Kidney (tissue), 14 donors: ENCODE results near the gene HLTF. TPM values are rescaled to one million over a fixed set of nuclear protein-coding genes. Genes with fewer than 3 reads are reported as not detected.
A peak's percentile ranks its signal among the peaks of the same experiment; 100 is the strongest.

Source experiments
- DNase-seq, 5 donors: peaks; one replicate each; pipeline ENCODE4 v3.0.0-alpha.2; 2013 to 2020
- FAIRE-seq: peaks from 2 replicates; lab custom pipeline; 2012; peaks lifted over from hg19 to GRCh38; lab: Jason Lieb, UNC
- H3K27ac ChIP-seq, 2 donors: one replicate each; pipeline ENCODE4 v1.7.0; 2013; ENCODE audit warnings: low read depth in 2 of 2, low read length in 2 of 2, inconsistent platforms in 1 of 2
- H3K27me3 ChIP-seq: one replicate; pipeline ENCODE4 v1.7.1; 2013; ENCODE audit warnings: low read length, inconsistent platforms; ENCODE audit not compliant: control insufficient read depth, insufficient read depth
- H3K36me3 ChIP-seq, 3 donors: one replicate each; pipeline versions ENCODE4 v1.7.0 to v1.7.1; 2013; ENCODE audit warnings: low read length in 3 of 3, control low read depth in 1 of 3, inconsistent platforms in 1 of 3; ENCODE audit not compliant: insufficient read depth in 3 of 3, control insufficient read depth in 2 of 3
- H3K4me1 ChIP-seq, 3 donors: one replicate each; pipeline versions ENCODE4 v1.7.0 to v1.7.1; 2013; ENCODE audit warnings: low read length in 3 of 3, inconsistent platforms in 1 of 3, low read depth in 1 of 3; ENCODE audit not compliant: control insufficient read depth in 2 of 3, insufficient read depth in 2 of 3
- H3K4me3 ChIP-seq, 3 donors: one replicate each; pipeline versions ENCODE4 v1.7.0 to v1.8.1; 2013; ENCODE audit warnings: low read length in 3 of 3, control low read depth in 1 of 3, inconsistent platforms in 1 of 3
- H3K9ac ChIP-seq, 3 donors: one replicate each; pipeline versions ENCODE4 v1.7.0 to v1.7.1; 2013; ENCODE audit warnings: low read length in 3 of 3, control low read depth in 1 of 3, inconsistent platforms in 1 of 3
- H3K9me3 ChIP-seq, 3 donors: one replicate each; pipeline versions ENCODE4 v1.7.0 to v1.7.1; 2013; ENCODE audit warnings: low read length in 3 of 3, control low read depth in 1 of 3, inconsistent platforms in 1 of 3; ENCODE audit not compliant: control insufficient read depth in 2 of 3, insufficient read depth in 1 of 3
- intact Hi-C: fragments of 100-400 bp; cut with DNase I; formaldehyde crosslinking; loops from one replicate; pipeline ENCODE4 v1.11.1; 2022
- polyA plus RNA-seq: library from polyadenylated mRNA; stranded (reverse); fragments of 350-450 nt; fragmentation: Illumina TruSeq; extraction: RNeasy Lipid Tissue Mini Kit (QIAGEN cat#74804); gene quantifications from one replicate; pipeline ENCODE4 v1.2.3, GENCODE V29; 2014; ENCODE audit warnings: low read depth, low replicate concordance; ENCODE audit not compliant: insufficient read depth
- total RNA-seq: library from RNA; stranded (reverse); fragmentation: NEBNext Ultra II Directional; extraction: Animal tissue kit (Norgen Biotek cat#: 25700); gene quantifications from one replicate; pipeline ENCODE4 v1.2.1, GENCODE V29; 2021
- TF ChIP-seq, protein P1 (sequence below): IDR thresholded peaks from 3 replicates; pipeline ENCODE4 v1.5.1; 2012; ENCODE audit warnings: mild to moderate bottlenecking, moderate library complexity, borderline replicate concordance; ENCODE audit not compliant: insufficient read depth; ENCODE audit errors: extremely low read depth
- donor health status: control.
- donor health status: control.
- donor health status: control.
- donor health status: control.
- donor health status: control.
- donor health status: DM: yes; HTN: yes; CAD: no.
- donor health status: Normal renal cell carcinoma (clear cell type).

HLTF gene
- total and polyA plus RNA-seq, 2 donors from 2014 or later = 10.3 to 30.2 TPM

GRCh38 chr3:149010966-149011365, 75.4 kb downstream of the HLTF start:
- Histone ChIP-seq H3K4me1 (no peaks in the 10 kb centered on the region), H3K27ac (no peak overlapping the region), H3K9ac (no peak overlapping the region), H3K9me3 (no peaks in the 10 kb centered on the region), H3K4me3 (no peak overlapping the region), H3K27me3 (no peaks in the 10 kb centered on the region), H3K36me3 (peaks cover 2 to 32% (median 15%) of the 10 kb centered on the region in 3 donors)
- DNase-seq = no peak
- TF ChIP-seq, protein P1, sequence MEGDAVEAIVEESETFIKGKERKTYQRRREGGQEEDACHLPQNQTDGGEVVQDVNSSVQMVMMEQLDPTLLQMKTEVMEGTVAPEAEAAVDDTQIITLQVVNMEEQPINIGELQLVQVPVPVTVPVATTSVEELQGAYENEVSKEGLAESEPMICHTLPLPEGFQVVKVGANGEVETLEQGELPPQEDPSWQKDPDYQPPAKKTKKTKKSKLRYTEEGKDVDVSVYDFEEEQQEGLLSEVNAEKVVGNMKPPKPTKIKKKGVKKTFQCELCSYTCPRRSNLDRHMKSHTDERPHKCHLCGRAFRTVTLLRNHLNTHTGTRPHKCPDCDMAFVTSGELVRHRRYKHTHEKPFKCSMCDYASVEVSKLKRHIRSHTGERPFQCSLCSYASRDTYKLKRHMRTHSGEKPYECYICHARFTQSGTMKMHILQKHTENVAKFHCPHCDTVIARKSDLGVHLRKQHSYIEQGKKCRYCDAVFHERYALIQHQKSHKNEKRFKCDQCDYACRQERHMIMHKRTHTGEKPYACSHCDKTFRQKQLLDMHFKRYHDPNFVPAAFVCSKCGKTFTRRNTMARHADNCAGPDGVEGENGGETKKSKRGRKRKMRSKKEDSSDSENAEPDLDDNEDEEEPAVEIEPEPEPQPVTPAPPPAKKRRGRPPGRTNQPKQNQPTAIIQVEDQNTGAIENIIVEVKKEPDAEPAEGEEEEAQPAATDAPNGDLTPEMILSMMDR = no peak
- FAIRE-seq = no peak
- intact Hi-C loops = no loop called here

DNA sequence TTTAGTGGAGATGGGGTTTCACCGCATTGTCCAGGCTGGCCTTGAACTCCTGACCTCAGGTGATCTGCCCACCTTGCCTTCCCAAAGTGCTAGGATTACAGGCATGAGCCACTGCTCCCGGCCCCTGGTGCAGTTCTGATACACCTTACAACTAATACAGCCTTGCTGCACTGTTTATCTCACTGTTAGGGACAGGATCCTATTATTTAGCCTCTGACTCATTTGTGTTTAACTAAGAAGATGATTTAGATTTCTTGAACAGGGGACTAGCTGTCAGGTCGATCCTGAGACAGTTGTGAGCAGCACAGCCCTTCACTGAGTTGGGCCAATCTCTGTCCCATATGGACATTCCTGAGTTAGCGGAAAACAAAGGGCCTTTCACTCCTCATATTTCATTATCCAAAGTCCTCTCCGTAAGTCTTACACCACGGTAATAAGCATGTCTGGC, 75.8 kb downstream of the HLTF start:
- H3K4me3 ChIP-seq = no peak overlapping the region
- no peak overlapping the region for H3K9ac ChIP-seq
- intact Hi-C loops = no loop called here
- FAIRE-seq = no peak
- H3K27ac ChIP-seq = no peak overlapping the region
- H3K27me3 ChIP-seq = no peaks in the 10 kb centered on the region
- peak in 1 of 5 donors; percentile 11 for DNase-seq
- H3K9me3 ChIP-seq = no peaks in the 10 kb centered on the region
- no peaks in the 10 kb centered on the region for H3K4me1 ChIP-seq
- TF ChIP-seq, protein P1 = no peak
- H3K36me3 ChIP-seq = peaks cover 2 to 32% (median 15%) of the 10 kb centered on the region in 3 donors

GRCh38 chr3:149009732-149010131, 76.6 kb downstream of the HLTF start:
- no peak for FAIRE-seq
- Histone ChIP-seq H3K4me3 (no peak overlapping the region), H3K27ac (no peak overlapping the region), H3K9ac (no peak overlapping the region), H3K27me3 (no peaks in the 10 kb centered on the region), H3K9me3 (no peaks in the 10 kb centered on the region), H3K36me3 (peaks cover 2 to 32% (median 15%) of the 10 kb centered on the region in 3 donors), H3K4me1 (no peaks in the 10 kb centered on the region)
- TF ChIP-seq, protein P1 = no peak
- intact Hi-C loops = no loop called here
- DNase-seq = no peak
